Spleen (tissue), 11 donors: ENCODE results near the gene POU2F1. TPM values are rescaled to one million over a fixed set of nuclear protein-coding genes. Genes with fewer than 3 reads are reported as not detected.

Experiments
- DNase-seq: peaks from one replicate; pipeline ENCODE4 v3.0.0-alpha.2; 2020
- H3K27ac ChIP-seq, 8 donors: fragments of 200-600 bp; sonication (generic) in 7 of 8; 1 replicate in 4 of 8; 2 replicates in 4 of 8; pipeline versions ENCODE4 v1.5.0 to v1.8.0; 2016 to 2021; ENCODE audit warnings: inconsistent platforms in 4 of 8, mild to moderate bottlenecking in 4 of 8, moderate library complexity in 1 of 8
- H3K27me3 ChIP-seq, 7 donors: fragments of 200-600 bp; sonication (generic) in 6 of 7; replicated peaks in 1 of 7; 1 replicate in 4 of 7; 2 replicates in 3 of 7; pipeline versions ENCODE4 v1.5.0 to v1.8.0; 2016 to 2021; ENCODE audit warnings: inconsistent platforms in 3 of 7, mild to moderate bottlenecking in 1 of 7
- H3K36me3 ChIP-seq, 6 donors: fragments of 200-600 bp; sonication (generic) in 5 of 6; 1 replicate in 4 of 6; 2 replicates in 2 of 6; pipeline versions ENCODE4 v1.5.0 to v1.8.0; 2016 to 2021; ENCODE audit warnings: inconsistent platforms in 2 of 6
- H3K4me1 ChIP-seq, 6 donors: fragments of 200-600 bp; sonication (generic) in 5 of 6; 1 replicate in 3 of 6; 2 replicates in 3 of 6; pipeline versions ENCODE4 v1.5.0 to v1.8.0; 2016 to 2021; ENCODE audit warnings: inconsistent platforms in 3 of 6
- H3K4me3 ChIP-seq, 8 donors: fragments of 200-600 bp; sonication (generic) in 7 of 8; 1 replicate in 4 of 8; 2 replicates in 4 of 8; pipeline versions ENCODE4 v1.5.0 to v1.8.0; 2016 to 2021; ENCODE audit warnings: inconsistent platforms in 4 of 8, mild to moderate bottlenecking in 4 of 8, moderate library complexity in 2 of 8
- H3K9me3 ChIP-seq, 8 donors: fragments of 200-600 bp; sonication (generic) in 7 of 8; 1 replicate in 4 of 8; 2 replicates in 4 of 8; pipeline versions ENCODE4 v1.5.0 to v1.8.0; 2016 to 2021; ENCODE audit warnings: inconsistent platforms in 4 of 8
- POLR2A ChIP-seq, 3 donors: fragments of 450-650 bp; IDR thresholded peaks; one replicate each; pipeline ENCODE4 v1.5.1; 2017; ENCODE audit warnings: antibody characterized with exemption in 3 of 3, mild to moderate bottlenecking in 1 of 3
- POLR2AphosphoS5 ChIP-seq, 3 donors: sonication (generic); formaldehyde crosslinking; IDR thresholded peaks; one replicate each; pipeline ENCODE4 v1.5.1; 2017; ENCODE audit warnings: antibody characterized with exemption in 3 of 3
- WGBS, 5 donors: extraction: QIAGEN DNeasy Blood & Tissue Kit in 3 of 5; methylation state at CpG; one replicate each; pipeline versions ENCODE4 v1.1.5 to v1.1.7; 2013 to 2018; 5-methylcytosine and 5-hydroxymethylcytosine counted together
- intact Hi-C: fragments of 100-400 bp; cut with DNase I; formaldehyde crosslinking; loops from one replicate; pipeline ENCODE4 v1.15.0; 2023; ENCODE audit warnings: low total_unique reads
- polyA plus RNA-seq, 3 donors: library from polyadenylated mRNA; stranded (reverse); fragments of 200-250 nt; gene quantifications; one replicate each; pipeline ENCODE4 v1.2.1, GENCODE V29; 2013
- total RNA-seq, 7 donors: library from RNA; depleted of rRNA in 3 of 7; stranded (reverse); fragments of >200 nt in 3 of 7; fragmentation: NEBNext Ultra II Directional in 4 of 7; extraction: Animal tissue kit (Norgen Biotek cat#: 25700) in 4 of 7; gene quantifications; one replicate each; pipeline versions ENCODE4 v1.1.0 to v1.2.1, GENCODE V29; 2016 to 2021
- TF ChIP-seq, protein P1 (sequence below), 11 experiments: fragments of 200-600 bp in 7 of 11; fragments of 450-650 bp in 4 of 11; sonication (generic) in 4 of 11; IDR thresholded peaks in 8 of 11; conservative IDR thresholded peaks in 3 of 11; 1 replicate in 7 of 11; 2 replicates in 4 of 11; pipeline versions ENCODE4 v1.4.0 to v1.8.0; 2016 to 2021; ENCODE audit warnings: antibody characterized with exemption in 11 of 11, inconsistent platforms in 4 of 11, mild to moderate bottlenecking in 1 of 11
- donor health status: healthy with polysubstance abuse.
- donor health status: DM: no; HTN: no; CAD: no; lungs with moderate emphysema.
- donor health status: DM: no; HTN: no; CAD: no.
- donor health status: Bipolar disorder and iron deficiency.
- donor health status: healthy.
- donor health status: DM: no; HTN: no; CAD: no.
- donor health status: DM: yes; HTN: yes; CAD: no.

POU2F1 gene
- total and polyA plus RNA-seq, 10 donors, result 1.8 to 60.3 (median 27.4) TPM

DNA sequence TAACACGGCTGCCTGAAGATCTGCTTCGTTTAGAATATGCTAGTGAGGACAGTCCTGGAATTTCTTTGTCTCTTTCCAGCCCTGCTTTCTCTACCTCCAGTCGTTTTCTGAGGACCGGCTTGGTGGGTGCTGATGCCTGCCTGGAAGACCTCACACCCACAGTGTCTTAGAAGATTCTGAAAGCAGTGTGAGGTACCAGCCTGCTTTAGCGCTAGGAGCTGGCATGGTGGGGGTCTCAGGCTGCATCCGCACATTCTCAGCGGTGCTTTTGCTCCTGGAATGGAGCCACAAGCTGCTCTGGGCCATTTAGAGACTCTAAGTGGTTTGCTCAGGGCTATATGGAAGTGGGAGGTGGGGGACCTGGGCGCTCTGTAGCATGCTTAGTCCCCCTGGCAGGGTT lies 236.2 kb downstream of the POU2F1 start:
- DNase-seq, result no peak
- intact Hi-C loops, result no loop called here
- peaks cover 0 to 71% (median 20%) of the 10 kb centered on the region in 6 donors for H3K4me1 ChIP-seq
- H3K27ac ChIP-seq, result peak overlapping the region in 6 of 8 donors; percentile 59 to 92 (median 86)
- 86 to 92% (median 90%) methylated on average over 8 of the region's 8 CpGs for WGBS, 5 donors
- TF ChIP-seq, protein P1, sequence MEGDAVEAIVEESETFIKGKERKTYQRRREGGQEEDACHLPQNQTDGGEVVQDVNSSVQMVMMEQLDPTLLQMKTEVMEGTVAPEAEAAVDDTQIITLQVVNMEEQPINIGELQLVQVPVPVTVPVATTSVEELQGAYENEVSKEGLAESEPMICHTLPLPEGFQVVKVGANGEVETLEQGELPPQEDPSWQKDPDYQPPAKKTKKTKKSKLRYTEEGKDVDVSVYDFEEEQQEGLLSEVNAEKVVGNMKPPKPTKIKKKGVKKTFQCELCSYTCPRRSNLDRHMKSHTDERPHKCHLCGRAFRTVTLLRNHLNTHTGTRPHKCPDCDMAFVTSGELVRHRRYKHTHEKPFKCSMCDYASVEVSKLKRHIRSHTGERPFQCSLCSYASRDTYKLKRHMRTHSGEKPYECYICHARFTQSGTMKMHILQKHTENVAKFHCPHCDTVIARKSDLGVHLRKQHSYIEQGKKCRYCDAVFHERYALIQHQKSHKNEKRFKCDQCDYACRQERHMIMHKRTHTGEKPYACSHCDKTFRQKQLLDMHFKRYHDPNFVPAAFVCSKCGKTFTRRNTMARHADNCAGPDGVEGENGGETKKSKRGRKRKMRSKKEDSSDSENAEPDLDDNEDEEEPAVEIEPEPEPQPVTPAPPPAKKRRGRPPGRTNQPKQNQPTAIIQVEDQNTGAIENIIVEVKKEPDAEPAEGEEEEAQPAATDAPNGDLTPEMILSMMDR (IDR thresholded peaks at IDR 0.05 in 8 of 11, conservative IDR thresholded peaks at IDR 0.05 in 3 of 11), result no peak
- no peak for TF ChIP-seq POLR2A (IDR thresholded peaks at IDR 0.05)
- TF ChIP-seq POLR2AphosphoS5 (IDR thresholded peaks at IDR 0.05), result no peak
- no peaks in the 10 kb centered on the region for H3K9me3 ChIP-seq
- no peaks in the 10 kb centered on the region for H3K36me3 ChIP-seq
- peaks cover 0 to 11% (median 0%) of the 10 kb centered on the region in 7 donors for H3K27me3 ChIP-seq
- no peak overlapping the region for H3K4me3 ChIP-seq

DNA sequence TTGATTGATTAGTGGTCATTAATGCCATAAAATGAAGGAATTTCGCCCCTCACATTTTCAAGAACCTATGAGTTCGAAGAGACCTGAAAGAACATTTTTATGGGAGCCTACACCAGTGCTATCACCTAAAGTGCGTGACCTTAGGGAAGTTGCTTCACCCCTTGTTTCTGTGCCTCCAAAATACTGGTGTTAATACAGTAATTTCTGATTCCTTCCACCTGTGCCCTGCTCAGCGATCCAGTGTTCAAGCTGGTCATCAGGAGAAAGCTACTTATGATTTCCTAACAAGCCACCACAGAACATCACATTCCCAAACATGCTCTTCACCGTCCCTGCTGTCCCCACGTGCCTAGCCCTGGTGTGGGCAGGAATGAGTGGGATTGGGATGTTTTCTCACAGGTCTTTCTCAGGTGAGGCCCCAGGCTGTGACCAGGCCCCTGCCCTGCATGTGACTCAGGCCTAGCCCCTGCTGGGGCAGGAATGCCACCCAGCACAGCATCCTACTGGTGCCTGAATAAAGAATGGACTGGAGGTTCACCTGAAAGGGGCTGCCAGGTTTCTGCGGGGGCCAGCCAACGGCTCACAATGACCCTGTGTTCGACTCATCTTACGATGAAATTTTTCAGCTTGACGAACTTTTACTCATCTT lies 237.4 kb downstream of the POU2F1 start:
- H3K9me3 ChIP-seq, result no peaks in the 10 kb centered on the region
- H3K4me1 ChIP-seq, result peaks cover 0 to 63% (median 20%) of the 10 kb centered on the region in 6 donors
- 74 to 83% (median 80%) methylated on average over 11 of the region's 11 CpGs for WGBS, 5 donors
- peak overlapping the region in 1 of 8 donors; percentile 18 for H3K27ac ChIP-seq
- intact Hi-C loops, result no loop called here
- TF ChIP-seq POLR2AphosphoS5 (IDR thresholded peaks at IDR 0.05) (no peak), POLR2A (IDR thresholded peaks at IDR 0.05) (no peak)
- TF ChIP-seq, protein P1 (IDR thresholded peaks at IDR 0.05 in 8 of 11, conservative IDR thresholded peaks at IDR 0.05 in 3 of 11), result no peak
- H3K27me3 ChIP-seq, result peaks cover 0 to 11% (median 0%) of the 10 kb centered on the region in 7 donors
- DNase-seq, result no peak
- H3K36me3 ChIP-seq, result no peaks in the 10 kb centered on the region
- no peak overlapping the region for H3K4me3 ChIP-seq

DNA sequence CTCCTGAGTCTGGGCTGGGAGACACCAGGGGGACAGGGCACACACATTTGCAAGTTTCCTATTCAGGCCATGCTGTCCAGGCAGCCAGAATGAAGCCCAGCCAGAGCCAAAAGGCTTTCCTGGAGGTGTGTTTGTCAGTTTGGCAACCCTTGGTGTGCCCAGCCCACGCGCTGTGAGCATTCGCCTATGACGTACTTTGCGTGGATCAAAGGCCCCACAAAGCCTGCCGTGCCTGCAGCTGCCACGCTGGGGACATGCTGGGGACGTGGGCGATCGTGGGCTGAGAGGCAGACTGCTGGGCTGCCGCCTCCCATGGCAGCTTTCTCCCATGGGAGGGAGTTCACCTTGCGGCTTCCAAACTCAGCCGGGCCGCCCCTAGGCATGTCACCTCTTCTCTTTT lies 240.2 kb downstream of the POU2F1 start:
- no peaks in the 10 kb centered on the region for H3K9me3 ChIP-seq
- peak overlapping the region in 2 of 8 donors; percentile 5 to 45 for H3K27ac ChIP-seq
- TF ChIP-seq, protein P1 (IDR thresholded peaks at IDR 0.05 in 8 of 11, conservative IDR thresholded peaks at IDR 0.05 in 3 of 11), result no peak
- peak in 1 of 3 donors; percentile 46 for TF ChIP-seq POLR2AphosphoS5 (IDR thresholded peaks at IDR 0.05)
- 81 to 94% (median 92%) methylated on average over 6 to 14 of the region's 14 CpGs for WGBS, 5 donors
- intact Hi-C loops, result no loop called here
- no peak overlapping the region for H3K4me3 ChIP-seq
- DNase-seq, result no peak
- H3K27me3 ChIP-seq, result no peaks in the 10 kb centered on the region
- H3K4me1 ChIP-seq, result peaks cover 0 to 57% (median 13%) of the 10 kb centered on the region in 6 donors
- no peaks in the 10 kb centered on the region for H3K36me3 ChIP-seq

DNA sequence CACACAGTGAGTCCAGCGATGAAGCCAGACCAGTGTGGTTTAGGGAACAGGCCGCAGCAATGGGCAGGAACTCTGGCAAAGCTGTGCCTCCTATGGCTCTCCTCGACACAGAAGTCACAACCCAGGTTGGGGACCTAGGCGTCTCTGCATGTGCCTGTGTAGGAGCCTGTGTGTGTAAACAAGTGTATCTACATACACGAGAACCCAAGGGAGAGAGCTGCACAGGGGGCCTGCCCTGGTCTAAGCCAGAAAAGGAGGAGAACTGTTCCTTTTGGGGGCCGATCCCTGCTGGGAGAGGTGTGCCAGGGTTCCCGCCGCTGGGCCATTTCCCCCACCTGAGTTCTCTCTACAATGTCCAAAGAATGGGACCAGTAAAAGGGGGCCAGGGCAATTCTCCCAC lies 241.7 kb downstream of the POU2F1 start:
- peaks cover 0 to 48% (median 8%) of the 10 kb centered on the region in 6 donors for H3K4me1 ChIP-seq

More for the DNA sequence above, 241.7 kb downstream of the POU2F1 start:
- TF ChIP-seq, protein P1 (IDR thresholded peaks at IDR 0.05 in 8 of 11, conservative IDR thresholded peaks at IDR 0.05 in 3 of 11), result no peak
- TF ChIP-seq POLR2AphosphoS5 (IDR thresholded peaks at IDR 0.05) (no peak), POLR2A (IDR thresholded peaks at IDR 0.05) (no peak)
- WGBS, 5 donors, result 83 to 92% (median 87%) methylated on average over 7 to 8 of the region's 8 CpGs
- DNase-seq, result no peak
- H3K4me3 ChIP-seq, result no peak overlapping the region
- no peaks in the 10 kb centered on the region for H3K27me3 ChIP-seq
- intact Hi-C loops, result no loop called here
- H3K36me3 ChIP-seq, result no peaks in the 10 kb centered on the region
- peak overlapping the region in 1 of 8 donors; percentile 32 for H3K27ac ChIP-seq
- no peaks in the 10 kb centered on the region for H3K9me3 ChIP-seq
